IMR-90 (cell line): ENCODE measurements around the gene FBN3. TPM values are rescaled to one million over a fixed set of nuclear protein-coding genes. Genes with fewer than 3 reads are reported as not detected.

ENCODE experiments used
- ATAC-seq: fragments of 200-7000 bp; cut with Tn5 transposase; 2 replicates; pipeline ENCODE4 v1.9.1; 2020; ENCODE audit warnings: low read depth, mild to moderate bottlenecking, moderate library complexity
- BruUV-seq: library from RNA; stranded (reverse); fragments of 400-500 nt; replicated peaks from 2 replicates; lab custom pipeline; 2021; lab: Mats Ljungman, UMichigan
- CTCF ChIA-PET: fragments of 300-600 bp; formaldehyde crosslinking; extraction: SDS; loops from one replicate; lab custom pipeline; 2021; ENCODE audit warnings: antibody characterized with exemption; lab: Yijun Ruan, JAX
- POLR2A ChIA-PET: fragments of 300-600 bp; sonication (Branson Sonifier 250); formaldehyde crosslinking; loops from one replicate; lab custom pipeline; 2022; ENCODE audit warnings: antibody characterized with exemption; ENCODE audit not compliant: unreplicated experiment; lab: Charles Lee
- DNase-seq: peaks from one replicate; pipeline ENCODE4 v3.0.0; 2013
- H2AFZ ChIP-seq: replicated peaks from 2 replicates; pipeline ENCODE3; 2013; ENCODE audit warnings: low read length, mild to moderate bottlenecking; ENCODE audit not compliant: poor library complexity
- H2AK5ac ChIP-seq: 2 replicates; pipeline ENCODE4 v1.6.1; 2013; ENCODE audit warnings: low read depth, low read length, inconsistent platforms
- H2AK9ac ChIP-seq: replicated peaks from 2 replicates; pipeline ENCODE3; 2013; ENCODE audit warnings: mild to moderate bottlenecking, low read depth, low read length, moderate library complexity; ENCODE audit not compliant: poor library complexity
- H2BK120ac ChIP-seq: 2 replicates; pipeline ENCODE4 v1.6.1; 2013; ENCODE audit warnings: low read depth, low read length, inconsistent platforms
- H2BK15ac ChIP-seq: 3 replicates; pipeline ENCODE4 v1.6.1; 2013; ENCODE audit warnings: low read depth, low read length, inconsistent platforms
- H2BK20ac ChIP-seq: 2 replicates; pipeline ENCODE4 v1.6.1; 2013; ENCODE audit warnings: low read depth, mild to moderate bottlenecking, inconsistent platforms, low read length, moderate library complexity
- H2BK5ac ChIP-seq: 2 replicates; pipeline ENCODE4 v1.6.1; 2013; ENCODE audit warnings: mild to moderate bottlenecking, low read depth, low read length, inconsistent platforms; ENCODE audit not compliant: poor library complexity, severe bottlenecking
- H3K14ac ChIP-seq: replicated peaks from 2 replicates; pipeline ENCODE4 v1.6.1; 2013; ENCODE audit warnings: low read depth, low read length, inconsistent platforms
- H3K18ac ChIP-seq: 2 replicates; pipeline ENCODE4 v1.6.1; 2013; ENCODE audit warnings: low read depth, low read length, control low read depth
- H3K23ac ChIP-seq: 2 replicates; pipeline ENCODE4 v1.6.1; 2013; ENCODE audit warnings: low read depth, low read length, inconsistent platforms
- H3K27ac ChIP-seq: 2 replicates; pipeline ENCODE4 v1.5.1; 2013; ENCODE audit warnings: mild to moderate bottlenecking, control low read depth, low read length; ENCODE audit not compliant: insufficient read depth
- H3K27me3 ChIP-seq: 2 replicates; pipeline ENCODE4 v1.6.1; 2013; ENCODE audit warnings: low read length; ENCODE audit not compliant: control insufficient read depth, insufficient read depth
- H3K36me3 ChIP-seq: 2 replicates; pipeline ENCODE4 v1.6.1; 2013; ENCODE audit warnings: low read length, mixed read lengths; ENCODE audit not compliant: control insufficient read depth, insufficient read depth
- H3K4ac ChIP-seq: 2 replicates; pipeline ENCODE4 v1.6.1; 2013; ENCODE audit warnings: low read depth, low read length, inconsistent platforms
- H3K4me1 ChIP-seq: 2 replicates; pipeline ENCODE4 v1.6.1; 2013; ENCODE audit warnings: low read length, mixed read lengths; ENCODE audit not compliant: control insufficient read depth, insufficient read depth
- H3K4me2 ChIP-seq: 2 replicates; pipeline ENCODE4 v1.6.1; 2013; ENCODE audit warnings: low read depth, mild to moderate bottlenecking, control low read depth, low read length, moderate library complexity
- H3K4me3 ChIP-seq: 2 replicates; pipeline ENCODE4 v1.5.1; 2013; ENCODE audit warnings: low read depth, mild to moderate bottlenecking, control low read depth, low read length, moderate library complexity; ENCODE audit not compliant: insufficient read depth
- H3K56ac ChIP-seq: 2 replicates; pipeline ENCODE4 v1.6.1; 2013; ENCODE audit warnings: low read length, inconsistent platforms; ENCODE audit not compliant: insufficient read depth; ENCODE audit errors: extremely low read depth
- H3K79me1 ChIP-seq, 2 experiments: 2 replicates each; pipeline ENCODE4 v1.6.1; 2013; ENCODE audit warnings: low read length in 2 of 2, inconsistent platforms in 1 of 2, low read depth in 1 of 2
- H3K9ac ChIP-seq: 2 replicates; pipeline ENCODE4 v1.6.1; 2013; ENCODE audit warnings: low read depth, low read length, control low read depth
- H3K9me1 ChIP-seq: 2 replicates; pipeline ENCODE4 v1.6.1; 2013; ENCODE audit warnings: low read length, inconsistent platforms; ENCODE audit not compliant: insufficient read depth
- H3K9me3 ChIP-seq: 2 replicates; pipeline ENCODE4 v1.6.1; 2013; ENCODE audit warnings: low read length; ENCODE audit not compliant: control insufficient read depth, insufficient read depth
- H4K20me1 ChIP-seq: 2 replicates; pipeline ENCODE4 v1.6.1; 2013; ENCODE audit warnings: low read length, inconsistent platforms; ENCODE audit not compliant: insufficient read depth
- H4K5ac ChIP-seq: 2 replicates; pipeline ENCODE4 v1.6.1; 2013; ENCODE audit warnings: mild to moderate bottlenecking, low read depth, low read length, control low read depth
- H4K8ac ChIP-seq, 2 experiments: 2 replicates each; pipeline ENCODE4 v1.6.1; 2013; ENCODE audit warnings: low read depth in 2 of 2, low read length in 2 of 2, control low read depth in 1 of 2, inconsistent platforms in 1 of 2
- H4K91ac ChIP-seq: 2 replicates; pipeline ENCODE4 v1.6.1; 2013; ENCODE audit warnings: low read depth, low read length, inconsistent platforms; ENCODE audit not compliant: insufficient read depth
- RFX5 ChIP-seq: IDR thresholded peaks from 2 replicates; pipeline ENCODE4 v1.8.0; 2012; ENCODE audit warnings: low read depth, mild to moderate bottlenecking, low read length, moderate library complexity
- WGBS, 2 experiments: methylation state at CpG; one replicate each; pipeline versions ENCODE4 v1.1.5 to v1.1.7; 2013; ENCODE audit warnings: missing lambda C conversion rate in 2 of 2; ENCODE audit not compliant: insufficient read length in 1 of 2; ENCODE audit errors: extremely low coverage in 2 of 2; 5-methylcytosine and 5-hydroxymethylcytosine counted together
- dilution Hi-C: fragments of 300-500 bp; cut with HindIII; formaldehyde crosslinking; loops from one replicate; pipeline ENCODE4 v1.14.3; 2018; ENCODE audit warnings: low sequenced_read_pairs; ENCODE audit not compliant: unreplicated experiment
- in situ Hi-C: fragments of 300-500 bp; cut with MboI; formaldehyde crosslinking; loops from 3 replicates; pipeline ENCODE4 v1.14.3; 2019; ENCODE audit warnings: low sequenced_read_pairs, inconsistent platforms, mixed read lengths
- intact Hi-C: fragments of 100-400 bp; cut with micrococcal nuclease; formaldehyde crosslinking; loops from 2 replicates; pipeline ENCODE4 v1.10.0; 2022
- polyA plus RNA-seq, 3 experiments: library from polyadenylated mRNA; depleted of rRNA; stranded (reverse); fragments of >200 nt; gene quantifications; 2 replicates each; pipeline ENCODE4 v1.2.3, GENCODE V29; 2012; ENCODE audit warnings: low replicate concordance in 1 of 3
- total RNA-seq: library from RNA; depleted of rRNA; stranded (reverse); fragments of >200 nt; gene quantifications from 2 replicates; pipeline ENCODE4 v1.2.3, GENCODE V29; 2012

FBN3 gene
- total and polyA plus RNA-seq, 2 of the 4 experiments (the other 2 are of a cell fraction), result not detected

GRCh38 chr19:8167985-8168384 lies 18.6 kb upstream of the FBN3 start:
- in situ Hi-C loops (no loop called here), dilution Hi-C loops (no loop called here), intact Hi-C loops (no loop called here)
- no peak overlapping the region for H2BK120ac ChIP-seq
- no peak overlapping the region for H3K23ac ChIP-seq
- no TSS peak for BruUV-seq
- H3K4me3 ChIP-seq, result no peak overlapping the region
- no peak overlapping the region for H3K56ac ChIP-seq
- no peak overlapping the region for H4K5ac ChIP-seq
- H3K14ac ChIP-seq, result no peak overlapping the region
- H3K9me1 ChIP-seq, result no peaks in the 10 kb centered on the region
- H3K36me3 ChIP-seq, result no peaks in the 10 kb centered on the region
- ATAC-seq, result no peak
- H3K9me3 ChIP-seq, result no peaks in the 10 kb centered on the region
- H2BK5ac ChIP-seq, result no peak overlapping the region
- TF ChIP-seq RFX5, result no peak
- H3K4me1 ChIP-seq, result peaks cover 2% of the 10 kb centered on the region; the same call in 1 of the 2 replicates
- H3K79me1 ChIP-seq, result no peaks in the 10 kb centered on the region
- H3K27ac ChIP-seq, result no peak overlapping the region
- no peak overlapping the region for H4K8ac ChIP-seq
- H3K4ac ChIP-seq, result no peak overlapping the region
- ChIA-PET POLR2A (no interaction called here), CTCF (interaction anchor here (0.6 kb wide), 1 partner anchor 10 kb away, joined by 3 read pairs; no protein-coding TSS in a partner anchor)
- 17% methylated on average over 1 of the region's 6 CpGs; no CpG with 5 or more reads in 1 of the 2 experiments for WGBS, 2 experiments
- no peak overlapping the region for H2AK9ac ChIP-seq
- H3K27me3 ChIP-seq, result no peaks in the 10 kb centered on the region; the same call in 1 of the 2 replicates
- DNase-seq, result no peak
- H2BK15ac ChIP-seq, result no peak overlapping the region
- no peak overlapping the region for H3K9ac ChIP-seq
- H2AK5ac ChIP-seq, result no peak overlapping the region
- no peak overlapping the region for H2AFZ ChIP-seq
- H3K4me2 ChIP-seq, result no peak overlapping the region
- no peak overlapping the region for H3K18ac ChIP-seq
- no peaks in the 10 kb centered on the region for H4K20me1 ChIP-seq
- no peak overlapping the region for H4K91ac ChIP-seq
- H2BK20ac ChIP-seq, result no peak overlapping the region
